GM13976 (cell line): ENCODE measurements around the gene CYP2C18.
"Not testable (repeated sequence)": the region's sequence is repeated elsewhere in the genome, so short reads cannot be mapped to it uniquely, and the experiment has no call there.

Source experiments
- DNase-seq: peaks from one replicate; pipeline ENCODE4 v3.0.0; 2012; ENCODE audit warnings: low spot score
- CTCF ChIP-seq: IDR thresholded peaks from 2 replicates; pipeline ENCODE4 v1.5.1; 2012; ENCODE audit warnings: borderline replicate concordance, mild to moderate bottlenecking; ENCODE audit not compliant: insufficient read depth; ENCODE audit errors: extremely low read depth, missing control alignments, control extremely low read depth
- in situ Hi-C: fragments of 300-500 bp; cut with MboI; formaldehyde crosslinking; loops from one replicate; pipeline ENCODE4 v1.12.0; 2022; ENCODE audit warnings: low sequenced_read_pairs, mixed read lengths, inconsistent platforms; ENCODE audit not compliant: unreplicated experiment

Gene CYP2C18

GRCh38 chr10:94683214-94684054 is at the start of gene CYP2C18:
CYP2C18 (plus strand) TSS chr10:94683729; CDS start chr10:94683820, 91 bp downstream.
- no peak for TF ChIP-seq CTCF
- in situ Hi-C loops: no loop called here
- no peak for DNase-seq

- in situ Hi-C loops: loop anchor here (25.0 kb wide), 1 partner anchor 724 kb away; no protein-coding TSS in a partner anchor
- not testable (repeated sequence) for DNase-seq
Measured at GRCh38 chr10:94638097-94638496, 45.4 kb upstream of the CYP2C18 start.

- DNase-seq: no peak
- in situ Hi-C loops: loop anchor here (25.0 kb wide), 1 partner anchor 722 kb away; no protein-coding TSS in a partner anchor
- no peak for TF ChIP-seq CTCF
Measured at GRCh38 chr10:94639902-94640301, 43.6 kb upstream of the CYP2C18 start.

- in situ Hi-C loops: loop anchor here (25.0 kb wide), 1 partner anchor 722 kb away; no protein-coding TSS in a partner anchor
- no peak for TF ChIP-seq CTCF
- no peak for DNase-seq
Measured at GRCh38 chr10:94640562-94640961, 43.0 kb upstream of the CYP2C18 start.

GRCh38 chr10:94641480-94641879 is 42.0 kb upstream of the CYP2C18 start:
- no peak for TF ChIP-seq CTCF
- DNase-seq: no peak
- in situ Hi-C loops: loop anchor here (25.0 kb wide), 1 partner anchor 721 kb away; no protein-coding TSS in a partner anchor

- DNase-seq: no peak
- TF ChIP-seq CTCF: no peak
- in situ Hi-C loops: loop anchor here (25.0 kb wide), 1 partner anchor 718 kb away; no protein-coding TSS in a partner anchor
Measured at GRCh38 chr10:94644352-94644751, 39.2 kb upstream of the CYP2C18 start.

- DNase-seq: peak; percentile 50
- TF ChIP-seq CTCF: no peak
- in situ Hi-C loops: loop anchor here (25.0 kb wide), 1 partner anchor 717 kb away; no protein-coding TSS in a partner anchor
Measured at GRCh38 chr10:94645285-94645684, 38.2 kb upstream of the CYP2C18 start.

GRCh38 chr10:94655201-94655600 is 28.3 kb upstream of the CYP2C18 start:
- in situ Hi-C loops, DNase-seq: not testable (repeated sequence)

- in situ Hi-C loops, DNase-seq: not testable (repeated sequence)
Measured at GRCh38 chr10:94663061-94663460, 20.5 kb upstream of the CYP2C18 start.
